Globus pallidus (tissue), 1 donor: ENCODE measurements around the gene LOXL4.

Experiments used
- DNase-seq: peaks from one replicate; pipeline ENCODE4 v3.0.0-alpha.2; 2015; ENCODE audit warnings: low spot score

LOXL4 gene

GRCh38 chr10:98294270-98294627 is 26.3 kb upstream of the LOXL4 start:
- DNase-seq = no peak

GRCh38 chr10:98293550-98294269 is 25.7 kb upstream of the LOXL4 start:
- no peak for DNase-seq

GRCh38 chr10:98292971-98293370 is 25.0 kb upstream of the LOXL4 start:
- DNase-seq = no peak

- no peak for DNase-seq
Observed at GRCh38 chr10:98289802-98290209, 21.8 kb upstream of the LOXL4 start.

GRCh38 chr10:98287321-98287720 is 19.3 kb upstream of the LOXL4 start:
- no peak for DNase-seq

- no peak for DNase-seq
Observed at GRCh38 chr10:98286419-98286818, 18.4 kb upstream of the LOXL4 start.

GRCh38 chr10:98285416-98285815 is 17.4 kb upstream of the LOXL4 start:
- no peak for DNase-seq

GRCh38 chr10:98276311-98276710 is 8.3 kb upstream of the LOXL4 start:
- no peak for DNase-seq

GRCh38 chr10:98274562-98274961 is 6.6 kb upstream of the LOXL4 start:
- no peak for DNase-seq

GRCh38 chr10:98273057-98273850 is 5.3 kb upstream of the LOXL4 start:
- DNase-seq = no peak

- DNase-seq = no peak
Observed at GRCh38 chr10:98272656-98273055, 4.7 kb upstream of the LOXL4 start.

- no peak for DNase-seq
Observed at GRCh38 chr10:98272245-98272644, 4.3 kb upstream of the LOXL4 start.

- no peak for DNase-seq
Observed at GRCh38 chr10:98270786-98271185, 2.8 kb upstream of the LOXL4 start.

- DNase-seq = no peak
Observed at GRCh38 chr10:98270073-98270740, 2.2 kb upstream of the LOXL4 start.

GRCh38 chr10:98269435-98269912 is 1.5 kb upstream of the LOXL4 start:
- DNase-seq = no peak

- no peak for DNase-seq
Observed at GRCh38 chr10:98268694-98269431, 869 bp upstream of the LOXL4 start.

- DNase-seq = no peak
Observed at GRCh38 chr10:98267069-98267893, 713 bp downstream of the LOXL4 start.

GRCh38 chr10:98266647-98267046 is 1.3 kb downstream of the LOXL4 start:
- no peak for DNase-seq

GRCh38 chr10:98265403-98266378 is 2.3 kb downstream of the LOXL4 start:
- DNase-seq = no peak
